Hepatocyte (in vitro differentiated cells): ENCODE results near the gene SPART. TPM values are rescaled to one million over a fixed set of nuclear protein-coding genes. Genes with fewer than 3 reads are reported as not detected.

ENCODE experiments used
- DNase-seq: peaks from one replicate; pipeline ENCODE4 v3.0.0-alpha.2; 2016; ENCODE audit warnings: low spot score
- H2AFZ ChIP-seq: fragments of 200-600 bp; sonication (generic); 2 replicates; pipeline ENCODE4 v1.6.0; 2016; ENCODE audit warnings: antibody characterized with exemption, mild to moderate bottlenecking
- H3K27ac ChIP-seq: fragments of 200-600 bp; sonication (generic); 2 replicates; pipeline ENCODE4 v1.5.1; 2016; ENCODE audit warnings: mild to moderate bottlenecking
- H3K27me3 ChIP-seq: fragments of 200-600 bp; sonication (generic); 2 replicates; pipeline ENCODE4 v1.6.1; 2016
- H3K36me3 ChIP-seq: fragments of 200-600 bp; sonication (generic); replicated peaks from 2 replicates; pipeline ENCODE4 v1.5.1; 2016; ENCODE audit warnings: low read depth; ENCODE audit not compliant: insufficient read depth
- H3K4me1 ChIP-seq: fragments of 200-600 bp; sonication (generic); 2 replicates; pipeline ENCODE4 v1.5.1; 2016; ENCODE audit warnings: mild to moderate bottlenecking, moderate library complexity; ENCODE audit not compliant: insufficient read depth
- H3K4me2 ChIP-seq: fragments of 200-600 bp; sonication (generic); 2 replicates; pipeline ENCODE4 v1.6.0; 2016
- H3K4me3 ChIP-seq: fragments of 200-600 bp; sonication (generic); 2 replicates; pipeline ENCODE4 v1.5.1; 2016; ENCODE audit warnings: mild to moderate bottlenecking
- H3K79me2 ChIP-seq: fragments of 200-600 bp; sonication (generic); 2 replicates; pipeline ENCODE4 v1.6.0; 2017; ENCODE audit warnings: mild to moderate bottlenecking
- H3K9me2 ChIP-seq: fragments of 200-600 bp; sonication (generic); replicated peaks from 2 replicates; pipeline ENCODE4 v1.6.0; 2017; ENCODE audit warnings: mild to moderate bottlenecking; ENCODE audit not compliant: insufficient read depth
- H3K9me3 ChIP-seq: fragments of 200-600 bp; sonication (generic); 2 replicates; pipeline ENCODE4 v1.5.1; 2016; ENCODE audit warnings: low read depth, mild to moderate bottlenecking
- H4K20me1 ChIP-seq: fragments of 200-600 bp; sonication (generic); 2 replicates; pipeline ENCODE4 v1.6.0; 2016; ENCODE audit warnings: mild to moderate bottlenecking; ENCODE audit not compliant: insufficient read depth, poor library complexity, severe bottlenecking
- EZH2 ChIP-seq: fragments of 200-600 bp; sonication (generic); IDR thresholded peaks from 2 replicates; pipeline ENCODE4 v1.6.1; 2016; ENCODE audit warnings: antibody characterized with exemption, mild to moderate bottlenecking, borderline replicate concordance
- EZH2phosphoT487 ChIP-seq: fragments of 200-600 bp; sonication (generic); IDR thresholded peaks from one replicate; pipeline ENCODE4 v1.6.1; 2018; ENCODE audit warnings: antibody characterized with exemption, mild to moderate bottlenecking, low read depth, moderate library complexity; ENCODE audit not compliant: unreplicated experiment, severe bottlenecking
- WGBS: methylation state at CpG from one replicate; pipeline ENCODE4 v1.1.6; 2016; ENCODE audit warnings: low lambda C conversion rate; ENCODE audit errors: missing lambda C conversion rate; 5-methylcytosine and 5-hydroxymethylcytosine counted together
- polyA plus RNA-seq: library from polyadenylated mRNA; unstranded; fragments of >200 nt; fragmentation: Nextera tagmentation; extraction: Ambion mirVana; gene quantifications from 2 replicates; pipeline ENCODE4 v1.2.1, GENCODE V29; 2016
- small RNA-seq: library from RNA; depleted of rRNA; stranded (forward); fragments of <200 nt; gene quantifications from one replicate; pipeline ENCODE3, GENCODE V24; 2014
- total RNA-seq: library from RNA; depleted of rRNA; stranded (reverse); fragments of >200 nt; gene quantifications from 2 replicates; pipeline ENCODE4 v1.2.3, GENCODE V29; 2014
- TF ChIP-seq, protein P1 (sequence below): fragments of 200-600 bp; sonication (generic); IDR thresholded peaks from 2 replicates; pipeline ENCODE4 v1.5.1; 2016; ENCODE audit warnings: antibody characterized with exemption, mild to moderate bottlenecking; ENCODE audit not compliant: poor library complexity

Gene SPART
- total and polyA plus RNA-seq, 2 experiments from 2014 or later = 86.7 to 107 TPM

- Histone ChIP-seq H3K27ac (no peak overlapping the region), H3K9me2 (no peaks in the 10 kb centered on the region), H4K20me1 (no peaks in the 10 kb centered on the region), H3K4me3 (no peak overlapping the region), H3K4me1 (no peaks in the 10 kb centered on the region), H3K9me3 (no peaks in the 10 kb centered on the region), H3K79me2 (no peaks in the 10 kb centered on the region), H3K36me3 (no peaks in the 10 kb centered on the region), H3K4me2 (no peak overlapping the region), H2AFZ (no peak overlapping the region), H3K27me3 (no peaks in the 10 kb centered on the region)
- 92% methylated on average over 8 of the region's 8 CpGs for WGBS
- TF ChIP-seq, protein P1, sequence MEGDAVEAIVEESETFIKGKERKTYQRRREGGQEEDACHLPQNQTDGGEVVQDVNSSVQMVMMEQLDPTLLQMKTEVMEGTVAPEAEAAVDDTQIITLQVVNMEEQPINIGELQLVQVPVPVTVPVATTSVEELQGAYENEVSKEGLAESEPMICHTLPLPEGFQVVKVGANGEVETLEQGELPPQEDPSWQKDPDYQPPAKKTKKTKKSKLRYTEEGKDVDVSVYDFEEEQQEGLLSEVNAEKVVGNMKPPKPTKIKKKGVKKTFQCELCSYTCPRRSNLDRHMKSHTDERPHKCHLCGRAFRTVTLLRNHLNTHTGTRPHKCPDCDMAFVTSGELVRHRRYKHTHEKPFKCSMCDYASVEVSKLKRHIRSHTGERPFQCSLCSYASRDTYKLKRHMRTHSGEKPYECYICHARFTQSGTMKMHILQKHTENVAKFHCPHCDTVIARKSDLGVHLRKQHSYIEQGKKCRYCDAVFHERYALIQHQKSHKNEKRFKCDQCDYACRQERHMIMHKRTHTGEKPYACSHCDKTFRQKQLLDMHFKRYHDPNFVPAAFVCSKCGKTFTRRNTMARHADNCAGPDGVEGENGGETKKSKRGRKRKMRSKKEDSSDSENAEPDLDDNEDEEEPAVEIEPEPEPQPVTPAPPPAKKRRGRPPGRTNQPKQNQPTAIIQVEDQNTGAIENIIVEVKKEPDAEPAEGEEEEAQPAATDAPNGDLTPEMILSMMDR = no peak
- TF ChIP-seq EZH2 (no peak), EZH2phosphoT487 (no peak)
- no peak for DNase-seq
Observed at GRCh38 chr13:36259361-36260137, 86.6 kb downstream of the SPART start.

- no peaks in the 10 kb centered on the region for H3K4me1 ChIP-seq
- H3K4me2 ChIP-seq = no peak overlapping the region
- no peak overlapping the region for H3K27ac ChIP-seq
- H3K9me3 ChIP-seq = no peaks in the 10 kb centered on the region
- TF ChIP-seq EZH2phosphoT487 (no peak), EZH2 (no peak)
- TF ChIP-seq, protein P1 = no peak
- H3K9me2 ChIP-seq = no peaks in the 10 kb centered on the region
- DNase-seq = no peak
- no peak overlapping the region for H2AFZ ChIP-seq
- WGBS = 83% methylated on average over 8 of the region's 8 CpGs
- H3K36me3 ChIP-seq = no peaks in the 10 kb centered on the region
- H3K79me2 ChIP-seq = no peaks in the 10 kb centered on the region
- no peaks in the 10 kb centered on the region for H3K27me3 ChIP-seq
- no peak overlapping the region for H3K4me3 ChIP-seq
- H4K20me1 ChIP-seq = no peaks in the 10 kb centered on the region
Observed at GRCh38 chr13:36258831-36259230, 87.4 kb downstream of the SPART start.

Small RNA genes lying within 50 kb of the gene (small RNA-seq; reads per million reads assigned to genes)
- not detected for gene RNU6-71P

Other genes starting within 250 kb of the SPART start
- gene DCLK1, start 215.0 kb downstream of the SPART start, total RNA-seq = 2.0 and 2.9 TPM in 2 replicates
- 0.16 and 0.72 TPM in 2 replicates for gene DCLK1, start 215.0 kb downstream of the SPART start, polyA plus RNA-seq
- 0.93 and 1.8 TPM in 2 replicates for gene SOHLH2, start 131.8 kb downstream of the SPART start, total RNA-seq
- 1.0 TPM in 1 of 2 replicates, not detected in the other for gene SOHLH2, start 131.8 kb downstream of the SPART start, polyA plus RNA-seq
- gene CCDC169, start 48.6 kb downstream of the SPART start, total RNA-seq = 2.6 and 7.7 TPM in 2 replicates
- gene CCDC169, start 48.6 kb downstream of the SPART start, polyA plus RNA-seq = 1.9 and 4.2 TPM in 2 replicates
- gene CCNA1, start 86.1 kb upstream of the SPART start, total RNA-seq = 0.47 TPM in 1 of 2 replicates, not detected in the other
- gene CCNA1, start 86.1 kb upstream of the SPART start, polyA plus RNA-seq = 0.32 and 0.83 TPM in 2 replicates